ENCODE measurements around the gene SPECC1.

SPECC1 gene

GRCh38 chr17:20153231-20153630 lies 144.1 kb downstream of the SPECC1 start:
- no peak overlapping the region for H3K4me3 ChIP-seq (ENCODE audit: low read length)
- DNase-seq (ENCODE audit: low read depth): no peak
- no peak for TF ChIP-seq CTCF (IDR thresholded peaks at IDR 0.05; ENCODE audit: insufficient read depth, low read depth, low read length, missing control alignments)

- no peak for TF ChIP-seq CTCF (IDR thresholded peaks at IDR 0.05; ENCODE audit: insufficient read depth, low read depth, low read length, missing control alignments)
- no peak overlapping the region for H3K4me3 ChIP-seq (ENCODE audit: low read length)
- peak; percentile 45 for DNase-seq (ENCODE audit: low read depth)
Measured at GRCh38 chr17:20154286-20155000, 145.3 kb downstream of the SPECC1 start.

GRCh38 chr17:20155258-20156195 lies 146.4 kb downstream of the SPECC1 start:
- H3K4me3 ChIP-seq (ENCODE audit: low read length): peak overlapping the region; percentile 67
- TF ChIP-seq CTCF (IDR thresholded peaks at IDR 0.05; ENCODE audit: insufficient read depth, low read depth, low read length, missing control alignments): no peak
- peak; percentile 100 for DNase-seq (ENCODE audit: low read depth)

GRCh38 chr17:20156196-20157000 lies 147.2 kb downstream of the SPECC1 start:
- TF ChIP-seq CTCF (IDR thresholded peaks at IDR 0.05; ENCODE audit: insufficient read depth, low read depth, low read length, missing control alignments): no peak
- peak overlapping the region; percentile 67 for H3K4me3 ChIP-seq (ENCODE audit: low read length)
- peak; percentile 90 for DNase-seq (ENCODE audit: low read depth)

- no peak for TF ChIP-seq CTCF (IDR thresholded peaks at IDR 0.05; ENCODE audit: insufficient read depth, low read depth, low read length, missing control alignments)
- DNase-seq (ENCODE audit: low read depth): no peak
- peak overlapping the region; percentile 67 for H3K4me3 ChIP-seq (ENCODE audit: low read length)
Measured at GRCh38 chr17:20157001-20157310, 147.8 kb downstream of the SPECC1 start.

GRCh38 chr17:20158580-20158979 lies 149.4 kb downstream of the SPECC1 start:
- no peak overlapping the region for H3K4me3 ChIP-seq (ENCODE audit: low read length)
- no peak for DNase-seq (ENCODE audit: low read depth)
- no peak for TF ChIP-seq CTCF (IDR thresholded peaks at IDR 0.05; ENCODE audit: insufficient read depth, low read depth, low read length, missing control alignments)

Measured in epithelial cell of esophagus (primary cell).